Suppressor macrophage treated with lipopolysaccharide for 1 hour (primary cell): ENCODE measurements around the gene NARF.
"Not testable (repeated sequence)": the region's sequence is repeated elsewhere in the genome, so short reads cannot be mapped to it uniquely, and the experiment has no call there.

Source experiments
- DNase-seq, 3 donors: peaks; one replicate each; pipeline ENCODE4 v3.0.0-alpha.2; 2020 to 2022

Gene NARF

DNA sequence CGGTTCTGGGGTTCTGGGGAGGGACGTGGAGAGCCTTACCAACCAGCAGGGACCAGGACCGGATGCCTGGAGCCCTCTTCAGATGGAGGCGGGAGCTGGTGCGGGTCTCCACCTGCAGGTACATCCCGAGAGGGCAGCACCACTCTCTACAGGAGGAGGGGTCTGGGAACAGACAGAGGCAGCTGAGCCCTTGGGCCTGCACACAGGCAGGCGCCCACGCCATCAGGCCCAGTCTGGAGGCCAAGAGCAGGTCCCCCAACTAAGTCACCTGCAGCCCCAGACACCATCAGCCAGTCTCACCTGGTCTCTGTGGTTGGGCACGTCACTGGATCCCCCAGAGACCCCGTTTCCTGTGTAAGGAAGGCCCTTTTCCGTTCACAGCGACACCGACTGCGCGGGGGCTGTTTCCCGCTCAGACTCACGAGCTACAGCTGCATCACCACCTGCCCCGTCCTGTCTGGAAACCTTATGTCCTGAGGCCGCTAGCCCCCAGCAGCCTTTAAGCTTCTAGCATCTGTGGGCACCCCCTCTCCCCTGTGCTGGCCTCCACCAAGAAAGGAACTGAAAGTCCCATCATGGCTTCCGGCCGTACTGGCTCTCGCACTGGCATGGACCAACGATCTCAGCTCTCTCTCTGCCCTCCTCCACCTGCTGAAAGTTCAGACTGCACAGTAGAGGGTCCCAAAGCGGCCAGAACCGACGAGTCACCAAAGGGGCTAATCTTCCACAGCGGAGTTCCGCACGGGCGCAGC is 9.2 kb upstream of the NARF start:
- DNase-seq: peak; percentile 36 to 58 (median 48)

DNA sequence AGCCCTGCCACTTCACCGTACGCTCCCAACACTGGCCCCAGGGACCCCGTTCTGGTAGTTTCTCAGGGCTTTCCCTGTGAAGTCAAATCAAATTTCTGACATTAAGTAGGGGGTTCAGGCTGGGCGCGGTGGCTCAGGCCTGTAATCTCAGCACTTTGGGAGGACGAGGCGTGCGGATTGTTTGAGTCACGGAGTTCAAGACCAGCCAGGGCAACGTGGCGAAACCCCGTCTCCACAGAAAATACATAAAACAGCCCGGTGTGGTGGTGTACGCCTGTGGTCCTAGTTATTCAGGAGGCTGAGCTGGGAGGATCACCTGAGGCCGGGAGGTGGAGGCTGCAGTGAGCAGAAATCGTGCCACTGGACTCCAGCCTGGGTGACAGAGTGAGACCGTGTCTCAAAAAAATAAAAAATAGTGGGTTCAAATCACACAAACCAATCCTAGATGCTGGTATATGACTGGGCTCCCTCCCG is 8.6 kb upstream of the NARF start:
- DNase-seq: peak; percentile 32 to 49 (median 42)

DNA sequence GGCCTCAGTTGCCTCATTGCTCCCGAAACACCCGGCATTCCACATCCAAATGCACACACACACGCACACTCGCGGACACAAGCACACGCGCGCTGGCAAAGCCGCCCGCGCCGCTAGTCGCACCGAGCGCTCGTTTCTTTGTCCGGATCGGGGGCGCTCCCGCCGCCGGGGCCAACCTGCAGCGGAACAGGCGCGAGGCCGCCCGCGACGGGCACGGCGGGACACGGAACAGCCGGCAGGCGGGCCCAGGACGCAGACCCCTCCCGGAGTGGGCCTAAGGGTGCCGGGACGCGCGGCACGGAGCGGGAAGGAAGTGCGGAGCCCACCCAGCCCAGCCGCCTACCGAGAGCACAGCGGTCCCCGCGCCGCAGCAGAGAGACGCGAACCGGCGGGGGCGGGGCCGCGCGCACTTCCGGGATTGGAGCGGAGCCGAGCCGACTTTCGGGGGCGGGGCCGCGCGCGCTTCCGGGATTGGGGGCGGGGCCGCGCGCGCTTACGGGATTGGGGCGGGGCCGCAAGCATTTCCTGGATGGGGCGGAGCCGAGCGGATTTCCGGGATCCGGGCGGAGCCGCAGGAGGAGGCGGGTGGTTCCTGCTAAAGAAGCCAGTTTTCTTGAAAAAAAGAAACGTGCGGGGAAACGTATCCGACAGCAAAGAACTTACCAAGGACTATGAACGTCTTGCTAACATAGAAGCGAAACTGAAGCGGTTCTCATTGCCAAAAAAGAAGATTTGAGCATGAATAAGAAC is 8.0 kb upstream of the NARF start, which contains the start of gene CYBC1:
Gene CYBC1, minus strand, starts transcription at position 396 of the 750 bp plus-strand sequence. CDS start 1,498 bp downstream, outside the sequence.
- DNase-seq: peak; percentile 98 to 99 (median 99)

DNA sequence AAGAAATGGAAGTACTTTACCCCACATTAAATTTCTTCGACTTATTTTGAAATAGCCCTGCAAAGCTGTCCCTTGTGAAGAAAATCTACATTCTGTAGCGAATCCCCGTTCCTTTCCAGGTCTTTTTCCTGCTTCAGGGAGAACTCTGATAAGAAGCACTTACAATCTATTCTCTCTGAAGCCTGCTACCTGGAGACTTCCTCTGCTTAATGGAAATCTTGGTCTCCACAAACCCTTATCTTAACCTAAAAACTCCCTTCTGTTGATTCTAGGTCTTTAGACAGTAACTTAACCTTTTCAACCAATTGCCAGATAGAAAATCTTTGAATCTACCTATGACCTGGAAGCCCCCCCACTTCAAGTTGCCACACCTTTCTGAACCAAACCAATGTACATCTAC is 6.4 kb upstream of the NARF start:
- no peak for DNase-seq

DNA sequence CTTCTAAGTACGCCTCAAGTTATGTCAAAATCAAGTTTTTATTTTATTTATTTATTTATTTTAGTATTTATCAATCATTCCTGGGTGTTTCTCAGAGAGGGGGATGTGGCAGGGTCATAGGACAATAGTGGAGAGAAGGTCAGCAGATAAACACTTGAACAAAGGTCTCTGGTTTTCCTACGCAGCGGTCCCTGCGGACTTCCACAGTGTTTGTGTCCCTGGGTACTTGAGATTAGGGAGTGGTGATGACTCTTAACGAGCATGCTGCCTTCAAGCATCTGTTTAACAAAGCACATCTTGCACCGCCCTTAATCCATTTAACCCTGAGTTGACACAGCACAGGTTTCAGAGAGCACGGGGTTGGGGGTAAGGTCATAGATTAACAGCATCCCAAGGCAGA is 5.4 kb upstream of the NARF start:
- not testable (repeated sequence) for DNase-seq

DNA sequence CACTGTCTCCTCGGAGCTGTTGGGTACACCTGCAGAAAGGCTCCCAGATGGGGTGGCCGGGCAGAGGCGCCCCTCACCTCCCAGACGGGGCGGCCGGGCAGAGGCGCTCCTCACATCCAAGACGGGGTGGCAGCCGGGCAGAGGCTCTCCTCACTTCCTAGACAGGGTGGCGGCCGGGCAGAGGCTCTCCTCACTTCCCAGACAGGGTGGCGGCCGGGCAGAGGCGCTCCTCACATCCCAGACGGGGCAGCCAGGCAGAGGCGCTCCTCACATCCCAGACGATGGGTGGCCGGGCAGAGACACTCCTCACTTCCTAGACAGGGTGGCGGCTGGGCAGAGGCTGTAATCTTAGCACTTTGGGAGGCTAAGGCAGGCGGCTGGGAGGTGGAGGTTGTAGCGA is 4.8 kb upstream of the NARF start:
- not testable (repeated sequence) for DNase-seq

DNA sequence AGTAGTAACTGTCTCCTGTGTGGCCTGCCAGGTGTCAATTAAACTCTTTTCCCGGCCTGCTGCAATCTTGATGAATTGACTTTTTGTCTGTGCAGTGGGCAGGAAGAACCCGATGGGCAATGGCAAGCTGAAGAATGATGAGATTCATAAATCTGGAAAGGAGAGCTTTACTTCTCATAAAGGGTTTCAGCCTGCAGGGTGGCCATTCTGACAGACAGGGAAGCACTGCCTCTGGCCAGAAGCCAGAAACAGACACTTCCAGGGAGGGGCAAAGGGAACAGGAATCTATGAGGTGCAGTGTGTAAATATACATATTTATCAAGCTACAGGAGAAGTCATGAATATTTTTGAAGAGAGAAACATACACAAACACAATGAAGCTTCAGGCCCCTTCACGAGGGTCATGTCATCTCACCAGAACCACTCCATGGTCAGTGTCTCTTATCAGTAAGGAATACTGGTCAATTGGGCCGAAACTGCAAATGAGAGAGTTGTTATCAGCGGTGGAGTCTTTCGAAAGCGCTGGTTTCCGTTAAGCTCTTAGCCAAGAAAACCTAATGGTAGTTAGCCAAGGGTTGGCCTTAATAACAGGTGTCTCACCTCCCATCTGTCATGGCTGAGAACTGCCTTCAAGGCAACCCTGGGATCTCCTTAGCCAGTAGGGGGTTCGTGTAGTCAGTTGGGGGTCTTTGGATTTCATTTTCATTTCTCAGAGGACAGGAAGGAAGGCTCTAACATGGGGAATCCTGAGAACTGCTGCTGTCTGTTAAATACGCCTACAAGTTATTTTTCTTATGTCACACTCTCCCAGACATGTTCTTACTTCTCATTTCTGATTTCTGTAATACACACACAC is 1.2 kb upstream of the NARF start:
- peak; percentile 59 to 70 (median 67) for DNase-seq

DNA sequence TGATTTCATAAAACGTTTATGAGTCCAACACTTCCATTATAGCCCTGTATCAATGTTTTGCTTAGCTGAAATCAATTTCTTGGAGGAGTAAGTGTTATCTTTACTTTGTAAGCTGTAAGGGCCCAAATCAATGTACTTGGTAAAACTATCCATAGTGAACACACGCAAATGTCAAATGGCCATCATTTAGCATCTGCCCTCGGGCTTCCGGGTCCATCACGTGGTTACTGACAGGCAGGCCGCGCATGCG is 687 bp upstream of the NARF start:
- DNase-seq: peak in 2 of 3 donors; percentile 96 to 97

DNA sequence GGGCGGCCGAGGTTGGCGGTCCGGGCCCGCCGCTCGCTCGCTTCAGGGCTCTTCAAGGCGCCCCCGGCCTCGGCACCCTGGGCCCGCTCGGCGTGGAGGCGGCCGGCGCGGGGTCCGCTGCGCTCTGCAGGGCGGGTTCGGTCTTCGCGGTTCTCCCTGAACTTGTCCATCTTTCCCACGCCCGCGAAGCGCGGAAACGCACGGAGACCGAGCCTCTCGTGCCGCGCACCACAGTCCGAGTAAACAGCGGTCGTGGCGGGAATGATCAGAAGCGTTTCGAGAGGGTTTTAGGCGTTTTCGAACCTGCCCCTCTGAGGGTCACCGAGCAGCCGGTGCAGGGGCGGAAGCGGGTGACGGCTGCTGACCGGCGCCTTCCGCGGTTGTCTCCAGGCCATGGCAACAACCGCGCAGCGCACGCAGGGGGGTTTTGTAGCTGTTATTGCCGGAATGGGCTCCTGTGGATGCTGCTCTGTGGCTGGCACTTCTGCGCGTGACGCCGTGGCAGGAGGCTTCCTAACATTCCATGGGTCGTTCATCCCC is 414 bp downstream of the NARF start:
- DNase-seq: peak; percentile 33 to 61 (median 52)

DNA sequence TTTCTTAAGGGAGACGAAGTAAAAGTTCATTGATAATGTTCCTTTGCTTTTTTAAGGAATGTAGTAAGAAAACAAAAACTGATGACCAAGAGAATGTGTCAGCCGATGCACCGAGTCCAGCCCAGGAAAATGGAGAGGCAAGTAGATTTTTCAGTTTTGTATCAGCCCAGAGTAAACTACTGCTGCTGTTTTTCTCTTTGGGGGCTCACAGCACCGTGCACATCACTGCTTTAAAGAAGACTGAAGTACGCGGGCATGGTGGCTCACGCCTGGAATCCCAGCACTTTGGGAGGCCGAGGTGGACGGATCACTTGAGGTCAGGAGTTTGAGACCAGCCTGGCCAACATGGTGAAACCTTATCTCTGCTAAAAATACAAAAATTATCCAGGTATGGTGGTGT is 1.4 kb downstream of the NARF start:
- not testable (repeated sequence) for DNase-seq

DNA sequence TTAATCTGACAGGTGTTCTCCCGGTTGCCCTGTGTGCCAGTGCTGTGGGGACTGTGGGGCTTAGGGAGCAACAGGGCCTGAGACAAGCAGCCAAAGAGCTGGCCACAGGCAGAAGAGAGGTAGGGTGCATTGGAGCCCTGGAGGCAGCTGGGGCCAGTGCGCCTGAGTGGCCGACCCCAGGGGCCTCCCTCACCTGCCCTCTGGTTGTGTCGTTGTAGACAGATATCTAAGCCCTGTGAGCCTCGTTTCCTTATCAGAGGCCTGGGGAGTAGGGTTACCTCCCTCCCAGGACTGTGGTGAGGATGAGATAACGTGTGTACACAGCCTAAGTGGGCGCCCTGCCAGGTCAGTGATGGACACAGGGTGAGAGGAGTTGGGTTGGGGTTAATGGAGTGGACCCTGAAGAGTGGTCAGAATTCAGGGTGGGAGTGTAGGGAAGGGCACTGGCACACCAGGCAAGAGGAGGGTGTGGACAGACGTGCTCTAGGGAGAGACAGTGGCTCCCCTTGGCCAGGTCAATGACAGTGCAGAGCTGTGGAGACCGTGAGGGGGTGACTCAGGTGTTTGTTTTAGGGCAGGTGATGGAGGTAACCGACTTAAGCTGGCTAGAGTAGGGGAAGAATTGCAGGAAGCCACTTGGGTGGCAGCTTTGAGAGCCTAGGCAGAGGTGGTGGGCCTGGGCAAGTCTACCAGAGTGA is 3.4 kb downstream of the NARF start:
- DNase-seq: no peak

DNA sequence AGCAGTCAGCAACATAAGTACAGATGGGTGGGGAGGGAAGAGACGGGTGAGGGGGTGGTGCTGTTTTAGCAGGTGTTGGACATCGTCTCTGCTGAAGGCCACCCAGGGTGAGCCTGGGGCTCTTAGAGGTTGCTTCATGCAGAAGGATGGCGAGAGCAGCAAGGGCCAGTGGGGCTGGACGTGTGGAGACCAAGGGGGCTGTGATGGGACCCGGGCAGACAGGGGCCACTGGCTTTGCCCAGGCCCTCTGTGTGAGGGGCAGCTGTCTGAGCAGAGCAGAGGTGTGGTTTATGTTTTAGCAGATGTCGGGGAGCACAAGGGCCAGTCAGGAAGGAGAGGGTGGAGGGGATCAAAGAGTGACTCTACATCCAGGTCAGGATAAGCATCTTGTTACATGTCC is 4.8 kb downstream of the NARF start:
- DNase-seq: no peak

DNA sequence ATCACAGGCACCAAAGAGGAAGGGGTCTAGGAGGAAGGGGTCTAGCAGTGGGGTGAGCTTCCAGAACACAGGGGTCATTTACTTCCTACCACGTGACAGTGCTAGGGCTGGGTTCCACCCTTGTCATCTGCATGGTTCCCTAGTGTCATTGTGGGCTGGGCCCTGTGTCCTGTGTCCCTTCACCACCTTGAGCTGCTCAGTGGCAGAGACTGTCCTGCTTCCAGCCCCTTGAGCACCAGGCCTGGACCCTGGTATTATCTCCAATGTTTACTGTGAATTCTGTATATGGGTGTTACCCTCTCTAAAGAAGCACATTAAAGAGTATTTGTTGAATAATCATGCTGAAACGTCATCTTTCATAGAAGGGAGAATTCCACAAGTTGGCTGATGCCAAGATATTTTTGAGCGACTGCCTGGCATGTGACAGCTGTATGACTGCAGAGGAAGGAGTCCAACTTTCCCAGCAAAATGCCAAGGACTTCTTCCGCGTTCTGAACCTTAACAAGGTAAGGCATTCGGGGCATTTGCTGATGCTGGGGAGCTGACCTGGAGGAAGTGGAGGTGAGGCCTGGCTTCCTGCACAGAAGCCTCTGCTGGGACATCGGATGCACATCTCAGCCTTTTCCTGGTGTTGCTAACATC is 5.5 kb downstream of the NARF start:
- DNase-seq: no peak

DNA sequence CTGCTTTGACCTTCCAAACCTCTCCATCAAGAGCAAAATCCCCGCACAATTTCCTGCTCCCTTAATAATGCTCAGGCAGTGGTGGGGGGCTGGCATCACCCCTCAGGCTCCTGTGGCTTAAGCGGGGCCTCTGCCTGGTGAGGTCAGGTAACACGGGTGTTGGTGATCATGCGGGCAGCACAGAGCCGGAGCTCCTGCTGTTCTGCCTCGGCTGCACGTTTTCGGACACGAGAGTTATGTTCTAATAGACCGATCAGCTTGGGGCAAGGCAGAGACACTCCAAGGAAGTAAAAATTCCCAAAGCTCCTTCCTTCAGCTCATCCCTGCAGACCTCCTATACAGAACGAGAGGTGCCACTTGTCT is 6.0 kb downstream of the NARF start:
- DNase-seq: no peak

DNA sequence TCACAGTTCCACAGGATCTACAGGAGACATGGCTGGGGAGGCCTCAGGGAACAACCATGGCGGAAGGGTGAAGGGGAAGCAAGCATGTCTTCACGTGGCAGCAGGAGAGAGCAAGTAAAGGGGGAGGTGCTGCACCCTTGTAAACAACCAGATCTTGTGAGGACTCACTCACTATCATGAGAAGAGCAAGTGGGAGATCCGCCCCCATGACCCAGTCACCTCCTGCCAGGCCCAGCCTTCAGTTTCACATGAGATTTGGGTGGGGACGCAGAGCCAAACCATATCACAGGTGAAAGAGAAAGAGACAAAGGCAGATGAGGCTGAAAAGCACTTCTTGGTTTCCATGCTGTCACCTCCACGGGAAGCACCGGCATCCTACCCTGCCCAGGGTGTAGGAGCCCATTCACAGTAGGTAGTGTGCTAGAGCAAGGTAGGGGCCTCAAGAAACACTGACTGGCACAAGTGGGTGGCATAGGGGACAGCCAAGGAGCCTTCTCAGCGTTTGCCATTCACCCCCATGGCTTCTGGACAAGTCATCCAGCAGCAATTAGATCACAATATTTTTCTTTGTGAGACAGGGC is 6.6 kb downstream of the NARF start:
- DNase-seq: no peak

DNA sequence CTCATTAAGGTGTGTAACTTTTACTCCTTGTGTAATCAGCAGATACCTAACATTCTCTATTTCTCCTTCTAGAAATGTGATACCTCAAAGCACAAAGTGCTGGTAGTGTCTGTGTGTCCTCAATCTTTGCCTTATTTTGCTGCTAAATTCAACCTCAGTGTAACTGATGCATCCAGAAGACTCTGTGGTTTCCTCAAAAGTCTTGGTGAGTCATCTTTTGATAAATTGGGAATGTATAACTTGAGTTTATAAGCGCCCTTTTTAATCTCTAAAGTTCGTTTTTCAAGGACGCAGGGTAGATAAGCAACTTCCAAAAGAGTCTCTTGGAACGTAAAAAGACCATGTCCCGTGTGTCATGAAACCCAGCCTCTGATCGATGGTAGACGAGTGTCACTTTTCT is 10.2 kb downstream of the NARF start:
- DNase-seq: no peak

DNA sequence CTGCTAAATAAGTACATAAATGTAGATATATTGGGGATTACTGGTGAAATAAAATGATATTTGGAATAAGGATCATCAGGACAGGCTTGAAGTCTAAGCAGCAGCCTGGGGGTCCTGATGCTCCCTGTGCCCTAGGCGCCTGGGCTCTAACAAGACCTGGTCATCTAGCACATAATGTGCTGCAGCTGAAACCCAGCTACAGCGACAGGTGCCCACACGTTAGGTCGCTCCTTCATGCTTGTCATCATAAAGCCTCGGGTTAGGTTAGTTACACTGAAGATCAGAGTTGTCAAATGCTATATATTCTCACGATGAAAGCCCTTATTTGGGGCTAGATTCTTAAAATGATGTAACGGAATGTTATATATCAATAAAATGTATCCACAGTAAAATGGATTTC is 11.5 kb downstream of the NARF start:
- DNase-seq: no peak

DNA sequence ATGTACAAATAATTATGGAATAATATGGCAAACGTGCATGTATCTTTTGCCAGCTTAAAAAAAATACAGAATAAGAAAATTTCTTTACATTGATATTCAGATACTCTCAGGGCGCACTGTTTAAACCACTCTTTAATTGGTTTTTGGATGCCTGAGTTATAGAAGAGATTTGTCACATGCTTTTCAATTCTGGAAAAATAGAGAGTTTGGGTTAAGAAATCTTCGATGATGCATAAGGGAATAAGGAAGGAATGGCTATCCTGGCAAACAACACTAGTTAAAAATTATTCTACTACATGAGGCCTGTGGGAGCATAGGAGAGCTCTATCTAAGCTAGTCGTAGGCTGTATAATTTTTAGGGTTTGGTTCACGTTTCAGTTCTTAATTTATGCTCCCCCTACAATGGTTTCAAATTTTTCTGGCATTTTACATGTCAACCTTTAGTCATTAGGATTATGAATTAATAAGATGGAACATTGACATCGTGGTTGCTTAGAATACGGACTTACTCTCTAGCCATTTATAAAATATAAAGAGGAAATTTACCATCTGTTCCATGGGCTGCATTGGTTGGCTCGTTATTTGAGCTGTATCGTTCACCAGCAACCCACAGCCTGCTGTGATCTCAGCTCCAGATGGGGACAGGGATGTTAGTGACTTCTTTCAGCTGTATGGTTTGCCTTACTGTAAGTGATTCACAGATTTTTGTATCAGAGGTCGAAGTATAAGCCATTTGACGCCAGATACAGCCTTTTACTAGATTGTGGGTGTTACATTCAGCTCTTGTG is 15.9 kb downstream of the NARF start:
- DNase-seq: no peak

DNA sequence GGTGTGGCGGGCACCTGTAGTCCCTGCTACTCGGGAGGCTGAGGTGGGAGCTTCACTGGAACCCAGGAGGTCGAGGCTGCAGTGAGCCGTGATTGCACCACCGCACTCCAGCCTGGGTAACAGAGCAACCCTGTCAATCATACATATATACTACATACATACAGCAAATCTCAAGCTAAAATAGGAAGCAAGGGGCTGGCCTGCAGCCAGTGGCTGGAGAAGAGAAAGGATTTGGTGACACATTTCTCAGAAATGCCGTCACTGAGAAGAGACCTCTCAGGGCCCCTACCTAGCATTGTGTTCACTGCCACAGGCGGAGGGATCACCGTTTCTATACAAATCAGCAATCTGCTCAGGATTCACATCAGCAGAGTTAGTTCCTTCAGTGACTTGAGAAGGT is 16.9 kb downstream of the NARF start:
- no peak for DNase-seq

DNA sequence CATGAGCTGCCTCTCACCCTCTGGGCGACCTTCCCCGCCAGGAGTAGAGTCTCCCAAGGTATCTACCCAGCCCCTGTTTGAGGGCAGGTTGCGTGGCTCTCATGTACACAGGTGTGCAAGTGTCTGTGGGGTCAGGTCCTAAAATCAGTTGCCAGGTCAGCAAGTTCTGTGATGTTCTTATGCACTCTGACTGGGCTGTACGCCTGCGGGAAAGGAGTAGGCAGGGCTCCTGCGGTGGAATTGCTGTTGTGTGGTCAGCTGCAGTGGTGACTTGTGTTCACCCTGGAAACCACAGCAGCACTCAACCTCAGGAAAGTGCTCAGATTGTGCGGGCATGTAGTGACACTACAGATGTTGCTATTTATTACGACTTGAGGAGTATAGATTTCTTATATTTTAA is 19.4 kb downstream of the NARF start:
- no peak for DNase-seq

DNA sequence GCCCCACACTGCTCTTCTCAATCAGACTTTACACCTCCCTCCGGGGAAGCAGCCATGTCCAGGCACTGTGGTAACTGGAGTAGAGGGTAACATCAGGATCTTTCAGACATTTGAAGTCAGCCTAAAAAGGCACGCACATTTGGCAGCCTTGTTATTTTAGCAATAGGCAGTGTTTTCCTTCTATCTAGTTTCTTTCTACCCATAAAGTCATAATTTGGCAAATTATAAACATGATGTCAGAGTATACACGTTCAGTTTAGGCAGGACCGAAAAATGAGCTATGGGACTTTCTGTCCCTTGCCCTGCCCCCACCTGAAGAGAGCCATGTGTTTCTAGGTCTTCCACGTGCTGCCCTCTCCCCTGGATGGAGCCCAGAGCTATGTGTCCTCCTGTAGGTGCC is 21.1 kb downstream of the NARF start:
- DNase-seq: no peak
